ENCODE results near the gene RGS6.

RGS6 gene

GRCh38 chr14:71947947-71948500 lies 15.8 kb downstream of the RGS6 start:
- Histone ChIP-seq H3K36me3 (ENCODE audit: control insufficient read depth in 2 of 2, insufficient read depth in 2 of 2, low read length in 2 of 2) (no peaks in the 10 kb centered on the region), H3K4me3 (ENCODE audit: low read length in 2 of 2) (no peak overlapping the region), H3K4me1 (ENCODE audit: control insufficient read depth, insufficient read depth, low read length) (no peaks in the 10 kb centered on the region), H3K9me3 (ENCODE audit: control insufficient read depth in 2 of 2, low read length in 2 of 2) (no peaks in the 10 kb centered on the region), H3K27me3 (ENCODE audit: control insufficient read depth in 1 of 2, insufficient read depth in 2 of 2, low read length in 2 of 2) (no peaks in the 10 kb centered on the region), H3K9ac (ENCODE audit: low read length in 2 of 2) (no peak overlapping the region), H3K27ac (ENCODE audit: low read length) (no peak overlapping the region)

GRCh38 chr14:71952381-71953363 lies 20.4 kb downstream of the RGS6 start:
- Histone ChIP-seq H3K4me1 (ENCODE audit: control insufficient read depth, insufficient read depth, low read length) (no peaks in the 10 kb centered on the region), H3K27ac (ENCODE audit: low read length) (no peak overlapping the region), H3K36me3 (ENCODE audit: control insufficient read depth in 2 of 2, insufficient read depth in 2 of 2, low read length in 2 of 2) (no peaks in the 10 kb centered on the region)

GRCh38 chr14:71956920-71957563 lies 24.8 kb downstream of the RGS6 start:
- no peaks in the 10 kb centered on the region for H3K27me3 ChIP-seq (ENCODE audit: control insufficient read depth in 1 of 2, insufficient read depth in 2 of 2, low read length in 2 of 2)
- H3K9me3 ChIP-seq (ENCODE audit: control insufficient read depth in 2 of 2, low read length in 2 of 2) = no peaks in the 10 kb centered on the region
- H3K4me3 ChIP-seq (ENCODE audit: low read length in 2 of 2) = no peak overlapping the region
- H3K4me1 ChIP-seq (ENCODE audit: control insufficient read depth, insufficient read depth, low read length) = no peaks in the 10 kb centered on the region
- H3K9ac ChIP-seq (ENCODE audit: low read length in 2 of 2) = no peak overlapping the region
- no peaks in the 10 kb centered on the region for H3K36me3 ChIP-seq (ENCODE audit: control insufficient read depth in 2 of 2, insufficient read depth in 2 of 2, low read length in 2 of 2)
- H3K27ac ChIP-seq (ENCODE audit: low read length) = no peak overlapping the region

More at GRCh38 chr14:71952381-71953363, 20.4 kb downstream of the RGS6 start:
- Histone ChIP-seq H3K4me3 (ENCODE audit: low read length in 2 of 2) (no peak overlapping the region), H3K9ac (ENCODE audit: low read length in 2 of 2) (no peak overlapping the region), H3K27me3 (ENCODE audit: control insufficient read depth in 1 of 2, insufficient read depth in 2 of 2, low read length in 2 of 2) (no peaks in the 10 kb centered on the region), H3K9me3 (ENCODE audit: control insufficient read depth in 2 of 2, low read length in 2 of 2) (no peaks in the 10 kb centered on the region)

- no peaks in the 10 kb centered on the region for H3K36me3 ChIP-seq (ENCODE audit: control insufficient read depth in 2 of 2, insufficient read depth in 2 of 2, low read length in 2 of 2)
- H3K4me1 ChIP-seq (ENCODE audit: control insufficient read depth, insufficient read depth, low read length) = no peaks in the 10 kb centered on the region
- H3K9ac ChIP-seq (ENCODE audit: low read length in 2 of 2) = no peak overlapping the region
- H3K27me3 ChIP-seq (ENCODE audit: control insufficient read depth in 1 of 2, insufficient read depth in 2 of 2, low read length in 2 of 2) = no peaks in the 10 kb centered on the region
- no peak overlapping the region for H3K27ac ChIP-seq (ENCODE audit: low read length)
- H3K4me3 ChIP-seq (ENCODE audit: low read length in 2 of 2) = no peak overlapping the region
- H3K9me3 ChIP-seq (ENCODE audit: control insufficient read depth in 2 of 2, low read length in 2 of 2) = no peaks in the 10 kb centered on the region
These were observed 26.8 kb downstream of the RGS6 start for GRCh38 chr14:71959055-71959454.

DNA sequence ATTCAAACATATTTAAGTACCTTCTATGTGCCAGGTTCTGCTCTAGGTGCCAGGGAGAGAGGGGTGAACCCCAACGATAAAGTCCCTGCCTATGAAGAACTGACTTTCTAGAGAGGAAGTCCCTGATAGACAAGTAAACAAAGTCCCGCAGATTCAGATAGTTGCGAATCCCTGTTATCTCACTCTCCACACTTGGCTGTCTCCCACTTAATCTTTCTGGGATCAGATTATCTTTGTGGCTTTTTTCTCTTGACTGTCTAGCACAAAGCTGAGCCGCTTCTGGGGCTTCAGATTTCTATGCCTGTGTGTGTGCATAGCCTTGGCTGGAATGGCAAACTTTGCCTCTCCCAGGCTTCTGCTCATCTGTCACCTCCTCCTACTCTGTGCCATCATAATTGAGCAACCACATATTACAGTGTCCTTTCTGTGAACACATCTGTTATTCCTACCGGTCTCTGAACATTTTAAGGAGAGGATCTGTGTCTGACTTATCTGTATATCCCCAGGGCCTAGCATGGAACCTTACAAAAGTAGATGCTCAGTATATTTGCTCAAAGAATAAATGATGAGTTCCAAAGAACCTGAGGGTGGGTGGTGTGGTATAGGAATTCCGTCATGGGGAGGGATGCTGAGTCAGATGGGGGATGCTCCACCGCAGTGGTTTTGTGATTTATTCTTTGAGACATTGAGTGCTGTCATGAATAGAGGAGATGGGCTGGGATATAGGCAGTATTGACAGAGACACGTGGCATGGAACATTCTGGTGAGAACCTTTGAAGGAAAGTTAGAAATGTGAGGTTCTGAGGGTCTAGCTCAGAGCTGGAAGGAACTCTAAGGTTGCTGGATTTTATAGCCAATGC lies 28.5 kb downstream of the RGS6 start:
- H3K9ac ChIP-seq (ENCODE audit: low read length in 2 of 2) = no peak overlapping the region
- no peaks in the 10 kb centered on the region for H3K4me1 ChIP-seq (ENCODE audit: control insufficient read depth, insufficient read depth, low read length)
- no peaks in the 10 kb centered on the region for H3K27me3 ChIP-seq (ENCODE audit: control insufficient read depth in 1 of 2, insufficient read depth in 2 of 2, low read length in 2 of 2)
- H3K36me3 ChIP-seq (ENCODE audit: control insufficient read depth in 2 of 2, insufficient read depth in 2 of 2, low read length in 2 of 2) = no peaks in the 10 kb centered on the region
- H3K4me3 ChIP-seq (ENCODE audit: low read length in 2 of 2) = no peak overlapping the region
- no peaks in the 10 kb centered on the region for H3K9me3 ChIP-seq (ENCODE audit: control insufficient read depth in 2 of 2, low read length in 2 of 2)
- no peak overlapping the region for H3K27ac ChIP-seq (ENCODE audit: low read length)

DNA sequence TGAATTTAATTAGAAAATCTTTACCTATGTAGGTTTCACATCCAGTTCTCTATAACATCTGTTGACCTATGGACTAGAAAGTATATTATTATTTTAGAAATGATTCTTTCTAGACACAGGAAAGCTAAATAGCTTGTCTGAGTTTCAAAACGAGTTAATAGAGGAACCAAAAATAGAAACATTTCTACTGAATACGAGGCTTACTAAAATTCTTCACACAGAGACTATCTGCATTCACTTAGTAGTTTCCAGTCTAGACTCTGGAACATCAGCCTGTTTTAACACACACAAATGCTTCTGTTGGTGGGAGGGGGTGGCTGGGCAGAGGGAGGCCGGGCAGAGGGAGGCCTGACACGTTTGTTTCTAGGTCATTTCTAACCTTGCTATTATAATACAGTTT lies 29.7 kb downstream of the RGS6 start:
- Histone ChIP-seq H3K9ac (ENCODE audit: low read length in 2 of 2) (no peak overlapping the region), H3K4me1 (ENCODE audit: control insufficient read depth, insufficient read depth, low read length) (no peaks in the 10 kb centered on the region), H3K4me3 (ENCODE audit: low read length in 2 of 2) (no peak overlapping the region), H3K27me3 (ENCODE audit: control insufficient read depth in 1 of 2, insufficient read depth in 2 of 2, low read length in 2 of 2) (no peaks in the 10 kb centered on the region), H3K27ac (ENCODE audit: low read length) (no peak overlapping the region), H3K36me3 (ENCODE audit: control insufficient read depth in 2 of 2, insufficient read depth in 2 of 2, low read length in 2 of 2) (no peaks in the 10 kb centered on the region), H3K9me3 (ENCODE audit: control insufficient read depth in 2 of 2, low read length in 2 of 2) (no peaks in the 10 kb centered on the region)

- no peak overlapping the region for H3K9ac ChIP-seq (ENCODE audit: low read length in 2 of 2)
- H3K36me3 ChIP-seq (ENCODE audit: control insufficient read depth in 2 of 2, insufficient read depth in 2 of 2, low read length in 2 of 2) = no peaks in the 10 kb centered on the region
These were observed 32.5 kb downstream of the RGS6 start for GRCh38 chr14:71964716-71965115.

GRCh38 chr14:71966528-71966927 lies 34.3 kb downstream of the RGS6 start:
- H3K4me3 ChIP-seq (ENCODE audit: low read length in 2 of 2) = no peak overlapping the region
- H3K36me3 ChIP-seq (ENCODE audit: control insufficient read depth in 2 of 2, insufficient read depth in 2 of 2, low read length in 2 of 2) = no peaks in the 10 kb centered on the region
- no peaks in the 10 kb centered on the region for H3K27me3 ChIP-seq (ENCODE audit: control insufficient read depth in 1 of 2, insufficient read depth in 2 of 2, low read length in 2 of 2)
- no peak overlapping the region for H3K9ac ChIP-seq (ENCODE audit: low read length in 2 of 2)
- H3K4me1 ChIP-seq (ENCODE audit: control insufficient read depth, insufficient read depth, low read length) = no peaks in the 10 kb centered on the region
- H3K27ac ChIP-seq (ENCODE audit: low read length) = no peak overlapping the region
- H3K9me3 ChIP-seq (ENCODE audit: control insufficient read depth in 2 of 2, low read length in 2 of 2) = peaks cover 0 to 2% of the 10 kb centered on the region in 2 donors

More at GRCh38 chr14:71964716-71965115, 32.5 kb downstream of the RGS6 start:
- no peaks in the 10 kb centered on the region for H3K27me3 ChIP-seq (ENCODE audit: control insufficient read depth in 1 of 2, insufficient read depth in 2 of 2, low read length in 2 of 2)
- no peak overlapping the region for H3K27ac ChIP-seq (ENCODE audit: low read length)
- H3K9me3 ChIP-seq (ENCODE audit: control insufficient read depth in 2 of 2, low read length in 2 of 2) = peaks cover 0 to 2% of the 10 kb centered on the region in 2 donors
- no peak overlapping the region for H3K4me3 ChIP-seq (ENCODE audit: low read length in 2 of 2)
- H3K4me1 ChIP-seq (ENCODE audit: control insufficient read depth, insufficient read depth, low read length) = no peaks in the 10 kb centered on the region

GRCh38 chr14:71967704-71968103 lies 35.5 kb downstream of the RGS6 start:
- Histone ChIP-seq H3K4me3 (ENCODE audit: low read length in 2 of 2) (no peak overlapping the region), H3K9ac (ENCODE audit: low read length in 2 of 2) (no peak overlapping the region), H3K27me3 (ENCODE audit: control insufficient read depth in 1 of 2, insufficient read depth in 2 of 2, low read length in 2 of 2) (no peaks in the 10 kb centered on the region)

GRCh38 chr14:71970272-71970671 lies 38.0 kb downstream of the RGS6 start:
- Histone ChIP-seq H3K36me3 (ENCODE audit: control insufficient read depth in 2 of 2, insufficient read depth in 2 of 2, low read length in 2 of 2) (no peaks in the 10 kb centered on the region), H3K9ac (ENCODE audit: low read length in 2 of 2) (no peak overlapping the region), H3K27me3 (ENCODE audit: control insufficient read depth in 1 of 2, insufficient read depth in 2 of 2, low read length in 2 of 2) (no peaks in the 10 kb centered on the region), H3K4me1 (ENCODE audit: control insufficient read depth, insufficient read depth, low read length) (no peaks in the 10 kb centered on the region), H3K4me3 (ENCODE audit: low read length in 2 of 2) (no peak overlapping the region), H3K9me3 (ENCODE audit: control insufficient read depth in 2 of 2, low read length in 2 of 2) (peaks cover 0 to 2% of the 10 kb centered on the region in 2 donors), H3K27ac (ENCODE audit: low read length) (no peak overlapping the region)

More at GRCh38 chr14:71967704-71968103, 35.5 kb downstream of the RGS6 start:
- H3K9me3 ChIP-seq (ENCODE audit: control insufficient read depth in 2 of 2, low read length in 2 of 2) = peaks cover 0 to 2% of the 10 kb centered on the region in 2 donors
- no peaks in the 10 kb centered on the region for H3K36me3 ChIP-seq (ENCODE audit: control insufficient read depth in 2 of 2, insufficient read depth in 2 of 2, low read length in 2 of 2)
- no peak overlapping the region for H3K27ac ChIP-seq (ENCODE audit: low read length)
- no peaks in the 10 kb centered on the region for H3K4me1 ChIP-seq (ENCODE audit: control insufficient read depth, insufficient read depth, low read length)

Measured in stomach smooth muscle (tissue), 2 donors.